Stimulated activated CD4-positive, alpha-beta T cell treated with anti-CD3 and anti-CD28 coated beads, TNF-alpha, amount 100 ng/mL, for 1 hour (primary cell): ENCODE data around the gene MYL4.
"Not testable (repeated sequence)": the region's sequence is repeated elsewhere in the genome, so short reads cannot be mapped to it uniquely, and the experiment has no call there.

ENCODE experiments used
- DNase-seq, 3 donors: peaks; one replicate each; pipeline ENCODE4 v3.0.0-alpha.2; 2020; ENCODE audit warnings: low read depth in 3 of 3, low spot score in 1 of 3

The MYL4 gene

GRCh38 chr17:47219621-47220475 lies 10.7 kb downstream of the MYL4 start:
- no peak for DNase-seq

- DNase-seq, result no peak
These were observed 11.4 kb downstream of the MYL4 start for GRCh38 chr17:47220531-47220999.

GRCh38 chr17:47221154-47221553 lies 12.0 kb downstream of the MYL4 start:
- DNase-seq, result no peak

DNA sequence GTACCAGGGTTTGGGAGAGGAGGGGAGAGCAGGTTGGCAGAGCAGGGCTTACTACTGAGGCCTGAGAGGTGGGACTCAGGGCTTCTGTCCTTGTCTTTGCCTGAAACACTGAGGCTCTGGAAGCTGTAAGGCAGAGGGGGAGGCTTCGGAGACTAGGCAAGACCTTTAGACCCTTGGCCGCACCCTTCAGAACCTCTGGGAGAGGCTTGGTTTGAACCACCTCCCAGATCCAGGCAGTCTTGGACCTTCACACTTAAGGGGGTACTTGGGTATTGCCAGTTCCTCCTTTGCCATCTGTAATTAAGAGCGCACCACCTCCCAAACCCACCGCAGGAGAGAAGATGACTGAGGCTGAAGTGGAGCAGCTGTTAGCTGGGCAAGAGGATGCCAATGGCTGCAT lies 12.9 kb downstream of the MYL4 start:
- DNase-seq, result no peak

DNA sequence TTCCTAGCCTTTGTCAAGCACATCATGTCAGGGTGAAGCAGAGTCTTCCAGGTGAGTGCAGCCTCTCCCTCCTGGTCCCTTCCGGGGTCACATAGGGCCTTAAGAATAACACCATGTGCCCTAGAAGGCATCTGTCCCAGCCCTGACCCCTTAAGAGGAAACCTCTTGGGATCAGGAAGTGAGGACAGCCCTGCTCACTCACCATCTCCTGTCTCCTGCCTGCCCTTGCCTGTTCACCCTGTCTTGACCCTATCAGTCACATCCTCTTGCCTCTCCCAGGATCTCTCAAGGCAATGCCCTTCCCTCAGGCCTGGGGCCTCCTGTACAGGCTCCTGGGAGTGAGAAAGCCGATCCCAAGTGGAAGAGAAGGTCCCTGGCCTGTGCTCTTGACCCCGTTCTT lies 13.9 kb downstream of the MYL4 start:
- no peak for DNase-seq

DNA sequence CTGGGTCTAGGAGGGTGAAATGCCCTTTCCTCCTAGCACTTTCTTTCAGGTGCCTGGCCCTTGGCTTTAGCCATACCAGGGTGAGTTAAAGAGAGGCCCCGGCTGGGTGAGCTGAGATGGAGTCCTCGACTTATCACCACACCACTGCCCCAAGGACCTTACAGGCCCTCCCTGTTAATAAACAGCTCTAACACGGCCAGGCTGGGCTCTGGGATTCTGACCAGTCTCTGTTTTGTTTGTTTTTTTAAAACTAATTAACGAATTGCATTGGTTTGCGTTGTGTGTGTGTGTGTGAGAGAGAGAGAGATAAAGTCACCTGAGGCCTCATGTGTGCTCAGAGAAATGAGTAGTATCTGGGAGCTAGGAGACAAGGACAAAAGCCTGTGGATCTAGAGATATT lies 14.3 kb downstream of the MYL4 start:
- no peak for DNase-seq

- DNase-seq, result not testable (repeated sequence)
These were observed 14.9 kb downstream of the MYL4 start for GRCh38 chr17:47224077-47224476.

GRCh38 chr17:47224966-47225365 lies 15.8 kb downstream of the MYL4 start:
- no peak for DNase-seq

DNA sequence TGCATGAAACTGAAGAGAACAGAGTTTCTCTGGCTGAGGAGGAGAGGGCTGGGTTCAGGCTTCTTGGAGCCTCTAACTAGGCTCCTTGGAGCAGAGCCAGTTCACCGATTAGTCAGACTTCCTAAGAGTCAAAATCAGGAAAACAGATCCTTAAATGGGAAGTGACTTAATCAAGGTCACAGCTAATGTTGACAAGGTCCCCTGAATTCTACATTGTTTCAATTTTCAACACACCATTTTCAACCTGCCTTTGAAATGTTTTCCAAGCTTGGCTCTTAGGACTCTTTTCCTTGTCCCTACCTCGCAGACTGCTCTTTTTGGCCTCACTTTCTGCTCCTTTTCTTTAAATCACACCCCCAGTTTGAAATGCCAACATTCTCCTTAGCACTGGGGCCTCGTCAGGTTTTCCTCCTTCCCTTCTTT lies 16.3 kb downstream of the MYL4 start:
- DNase-seq, result no peak

DNA sequence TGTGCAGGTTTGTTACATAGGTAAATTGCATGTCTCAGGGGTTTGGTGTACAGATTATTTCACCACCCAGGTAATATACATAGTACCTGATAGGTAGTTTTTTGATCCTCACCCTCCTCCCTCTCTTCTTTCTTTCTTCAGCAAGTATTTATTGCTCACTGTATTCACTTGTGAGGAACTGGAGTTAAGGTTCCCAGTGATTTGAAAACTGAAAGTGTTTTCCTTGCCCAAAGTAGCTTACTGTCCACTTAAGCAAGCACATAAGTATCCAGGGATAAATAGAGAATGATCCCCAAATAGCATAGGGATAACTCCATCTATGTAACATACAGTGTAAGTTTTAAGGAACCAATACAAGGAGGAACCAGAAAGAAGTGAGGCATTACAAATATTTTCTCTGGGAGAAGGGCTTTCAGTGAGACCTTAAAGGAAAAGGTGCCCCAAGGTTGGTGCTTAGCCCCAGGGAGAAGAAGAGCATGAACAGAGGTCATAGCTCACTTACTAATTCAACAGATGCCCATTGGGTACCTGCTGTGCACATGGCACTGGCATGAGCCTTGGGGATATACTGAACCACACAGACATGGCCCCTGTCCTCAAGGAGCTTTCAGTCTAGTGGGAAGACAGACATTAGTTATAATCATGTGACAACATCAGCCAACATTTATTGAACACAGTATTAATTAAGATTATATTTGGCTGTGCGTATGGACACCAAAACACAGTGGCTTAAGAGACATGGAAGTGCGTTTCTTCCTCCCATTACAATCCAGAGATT lies 17.0 kb downstream of the MYL4 start:
- no peak for DNase-seq

DNA sequence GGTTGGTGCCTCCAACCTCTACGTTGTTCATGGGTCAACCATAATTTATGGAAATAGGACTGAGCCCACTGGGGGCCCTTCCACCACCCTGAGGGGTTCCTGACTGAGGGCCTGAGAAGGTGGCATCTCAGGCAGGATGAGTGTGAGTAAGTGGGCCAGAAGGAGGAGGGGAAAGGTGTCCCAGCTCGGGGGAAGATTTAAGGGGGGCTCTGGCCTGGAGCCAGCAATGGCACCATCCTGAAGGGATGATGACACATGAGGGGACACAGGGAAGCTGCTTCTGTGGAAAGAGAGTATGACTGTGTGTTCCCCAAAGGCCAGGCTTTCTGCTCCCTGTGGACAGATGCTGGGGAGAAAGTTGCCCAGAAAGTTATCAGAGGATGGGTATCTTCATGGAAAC lies 18.7 kb downstream of the MYL4 start:
- DNase-seq, result no peak

GRCh38 chr17:47229535-47230443 lies 20.6 kb downstream of the MYL4 start:
- peak in 2 of 3 donors; percentile 44 to 45 for DNase-seq

DNA sequence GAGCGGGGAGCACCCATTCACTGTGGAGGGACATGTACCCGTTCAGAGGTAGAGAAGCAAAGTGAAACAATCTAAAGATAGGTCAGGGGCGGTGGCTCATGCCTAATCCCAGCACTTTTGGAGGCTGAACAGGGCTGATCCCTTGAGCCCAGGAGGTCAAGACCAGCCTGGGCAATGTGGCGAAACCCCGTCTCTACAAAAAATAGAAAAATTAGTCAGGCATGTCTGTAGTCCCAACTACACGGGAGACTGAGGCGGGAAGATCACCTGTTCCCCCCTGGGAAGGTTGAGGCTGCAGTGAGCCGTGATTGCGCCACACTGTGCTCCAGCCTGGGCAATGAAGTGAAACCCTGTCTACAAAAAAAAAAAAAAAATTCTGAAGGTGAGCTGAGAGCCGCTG lies 21.7 kb downstream of the MYL4 start:
- DNase-seq, result no peak

DNA sequence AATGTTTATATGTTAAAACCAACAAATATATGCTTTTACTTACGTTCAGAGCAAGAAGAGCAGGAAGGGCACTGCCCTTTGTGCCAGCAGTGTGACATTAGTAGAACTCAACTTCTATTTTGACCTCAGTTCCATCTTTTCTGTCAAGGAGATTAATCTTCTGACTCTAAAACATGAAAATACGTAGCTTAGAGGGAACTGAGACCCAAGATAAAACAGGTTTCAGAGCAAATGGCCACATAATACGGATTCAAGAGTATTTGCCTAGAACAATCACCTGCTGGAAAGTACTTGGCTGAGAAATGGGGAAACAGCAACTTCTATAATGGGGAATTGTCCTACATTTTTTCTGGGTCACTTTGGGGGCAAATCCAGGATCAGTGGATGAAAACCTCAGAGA lies 22.2 kb downstream of the MYL4 start:
- DNase-seq, result no peak

- no peak for DNase-seq
These were observed 22.7 kb downstream of the MYL4 start for GRCh38 chr17:47231866-47232265.

DNA sequence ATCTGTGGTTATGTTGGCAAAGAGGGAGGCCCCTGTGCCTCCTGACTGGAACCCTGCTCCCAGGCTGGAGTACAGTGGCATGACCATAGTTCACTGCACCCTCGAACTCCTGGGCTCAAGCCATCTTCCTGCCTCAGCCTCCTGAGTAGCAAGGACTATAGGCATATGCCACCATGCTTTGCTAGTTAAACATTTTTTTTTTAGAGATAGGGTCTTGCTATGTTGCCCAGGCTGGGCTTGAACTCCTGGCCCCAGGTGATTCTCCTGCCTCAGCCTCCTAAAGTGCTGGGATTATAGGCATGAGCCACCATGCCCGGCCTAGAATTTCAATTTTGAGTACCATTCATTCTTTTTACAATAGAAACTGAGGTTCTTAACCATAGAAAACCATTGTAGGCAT lies 23.3 kb downstream of the MYL4 start:
- no peak for DNase-seq

DNA sequence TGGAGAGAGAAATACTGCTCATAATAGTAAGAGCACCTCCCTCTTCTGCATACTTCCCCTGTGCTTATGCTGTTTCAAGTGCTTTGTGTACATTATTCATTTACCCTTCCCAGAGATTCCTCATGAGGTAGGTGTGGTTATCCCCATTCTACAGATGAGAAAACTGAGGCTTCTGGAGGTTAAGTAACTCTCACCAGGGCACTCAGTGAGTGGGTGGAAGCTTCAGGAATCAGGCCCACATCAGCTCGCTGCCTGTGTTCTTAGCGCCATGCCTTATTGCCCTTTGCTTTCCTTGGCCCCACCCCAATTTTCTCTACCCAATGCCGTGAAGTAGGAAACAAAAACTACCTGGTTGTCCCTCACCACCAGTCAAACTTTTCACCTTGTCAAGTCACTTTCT lies 26.4 kb downstream of the MYL4 start:
- DNase-seq, result no peak

- no peak for DNase-seq
These were observed 26.8 kb downstream of the MYL4 start for GRCh38 chr17:47235923-47236322.

DNA sequence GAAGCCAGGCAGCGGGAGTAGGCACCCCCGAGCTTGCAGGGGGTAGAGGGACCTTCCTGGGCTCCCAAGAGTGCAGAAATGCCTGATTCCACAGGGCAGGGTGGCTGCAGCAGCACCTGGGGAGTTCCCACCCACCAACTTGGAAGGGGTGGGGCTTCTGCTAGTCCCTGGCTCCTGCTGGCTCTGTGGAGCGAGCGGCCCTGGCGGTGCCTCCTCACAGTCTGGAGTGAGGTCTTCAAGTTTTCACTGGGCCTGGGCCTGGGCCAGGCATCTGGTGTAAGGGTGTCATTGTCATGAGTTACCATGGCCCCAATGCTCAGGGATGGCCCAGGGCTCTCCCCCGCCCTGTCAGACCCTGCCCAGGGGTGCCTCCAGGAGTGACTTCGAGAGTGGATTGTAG lies 28.7 kb downstream of the MYL4 start:
- DNase-seq, result no peak

- DNase-seq, result no peak
These were observed 29.3 kb downstream of the MYL4 start for GRCh38 chr17:47238321-47239010.

DNA sequence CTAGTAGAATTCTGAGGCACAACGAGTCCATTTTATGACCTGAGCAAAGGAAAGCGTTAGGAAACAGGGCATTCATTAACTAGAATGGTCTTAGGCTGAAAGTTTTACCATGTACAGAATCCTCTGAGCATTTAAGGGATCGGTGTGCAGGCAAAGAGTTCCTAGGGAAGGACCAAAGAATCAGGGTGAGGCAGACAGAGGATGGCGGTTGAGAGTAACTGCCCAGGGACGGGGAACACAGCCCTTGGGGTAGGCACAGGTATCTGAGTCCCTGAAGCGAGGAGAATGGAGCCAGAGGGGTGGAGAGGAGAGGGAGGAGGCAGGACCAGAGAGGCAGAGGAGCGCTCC lies 30.4 kb downstream of the MYL4 start:
- DNase-seq, result no peak
